GM12878 (cell line): ENCODE data around the gene LRWD1. TPM values are rescaled to one million over a fixed set of nuclear protein-coding genes. Genes with fewer than 3 reads are reported as not detected.
A peak's percentile ranks its signal among the peaks of the same experiment; 100 is the strongest.

Source experiments
- ATAC-seq: fragments of 200-7000 bp; cut with Tn5 transposase; 3 replicates; pipeline ENCODE4 v1.9.1; 2020; ENCODE audit warnings: mild to moderate bottlenecking, moderate library complexity
- BruUV-seq: library from RNA; stranded (reverse); fragments of 400-500 nt; replicated peaks from 2 replicates; lab custom pipeline; 2021; lab: Mats Ljungman, UMichigan
- CTCF ChIA-PET: fragments of 300-600 bp; sonication (Branson Sonifier 250); formaldehyde crosslinking; extraction: SDS; loops from one replicate; lab custom pipeline; 2021; ENCODE audit warnings: inconsistent platforms; lab: Yijun Ruan, JAX
- POLR2A ChIA-PET: fragments of 350-600 bp; formaldehyde crosslinking; extraction: SDS; loops from one replicate; lab custom pipeline; 2021; ENCODE audit warnings: inconsistent platforms; lab: Charles Lee
- RAD21 ChIA-PET: fragments of 300-600 bp; sonication (Branson Sonifier 250); formaldehyde crosslinking; loops from one replicate; lab custom pipeline; 2023; ENCODE audit warnings: antibody characterized with exemption; ENCODE audit not compliant: unreplicated experiment; lab: Charles Lee
- SMC1A ChIA-PET: fragments of 300-600 bp; sonication (Branson Sonifier 250); formaldehyde crosslinking; loops from one replicate; lab custom pipeline; 2023; ENCODE audit not compliant: unreplicated experiment, uncharacterized antibody; lab: Charles Lee
- DNase-seq: peaks from one replicate; pipeline ENCODE4 v3.0.0-alpha.2; 2011; ENCODE audit warnings: low read depth, low spot score
- FAIRE-seq: peaks from 3 replicates; lab custom pipeline; 2011; peaks lifted over from hg19 to GRCh38; lab: Jason Lieb, UNC
- H2AFZ ChIP-seq: 2 replicates; pipeline ENCODE4 v1.6.0; 2011; ENCODE audit warnings: low read depth, low read length, control low read depth; ENCODE audit not compliant: control insufficient read depth
- H3K27ac ChIP-seq: 2 replicates; pipeline ENCODE4 v1.5.1; 2011; ENCODE audit warnings: control low read depth; ENCODE audit not compliant: control insufficient read depth, insufficient read depth
- H3K27me3 ChIP-seq, 2 experiments: replicated peaks in 1 of 2; 2 replicates each; pipeline versions ENCODE4 v1.6.0 to v1.6.1; 2011; ENCODE audit warnings: low read length in 1 of 2; ENCODE audit not compliant: control insufficient read depth in 2 of 2, insufficient read depth in 2 of 2
- H3K36me3 ChIP-seq, 2 experiments: 2 replicates each; pipeline ENCODE4 v1.5.1; 2011; ENCODE audit warnings: low read length in 1 of 2; ENCODE audit not compliant: control insufficient read depth in 2 of 2, insufficient read depth in 2 of 2
- H3K4me1 ChIP-seq: 2 replicates; pipeline ENCODE4 v1.6.1; 2011; ENCODE audit warnings: mild to moderate bottlenecking, low read length, moderate library complexity, mixed read lengths; ENCODE audit not compliant: control insufficient read depth, insufficient read depth
- H3K4me2 ChIP-seq: 2 replicates; pipeline ENCODE4 v1.6.0; 2011; ENCODE audit warnings: control low read depth; ENCODE audit not compliant: control insufficient read depth, insufficient read depth
- H3K4me3 ChIP-seq: fragments of 200-600 bp; sonication (generic); 2 replicates; pipeline ENCODE4 v1.5.1; 2016
- H3K79me2 ChIP-seq: 2 replicates; pipeline ENCODE4 v1.6.0; 2011; ENCODE audit warnings: low read length; ENCODE audit not compliant: control insufficient read depth, insufficient read depth
- H3K9ac ChIP-seq: 2 replicates; pipeline ENCODE4 v1.8.0; 2011; ENCODE audit warnings: low read length, control low read depth, mixed read lengths; ENCODE audit not compliant: control insufficient read depth, insufficient read depth
- H3K9me3 ChIP-seq: replicated peaks from 3 replicates; pipeline ENCODE4 v1.5.1; 2011; ENCODE audit warnings: mild to moderate bottlenecking, low read length; ENCODE audit not compliant: control insufficient read depth, insufficient read depth
- H4K20me1 ChIP-seq: 2 replicates; pipeline ENCODE4 v1.6.0; 2011; ENCODE audit not compliant: control insufficient read depth, insufficient read depth
- ASH2L ChIP-seq: fragments of 300-600, 200-600 bp; sonication (generic); IDR thresholded peaks from 2 replicates; pipeline ENCODE4 v1.6.1; 2017; ENCODE audit warnings: low read depth, mild to moderate bottlenecking, borderline replicate concordance
- BACH1 ChIP-seq: fragments of 450-650 bp; IDR thresholded peaks from 2 replicates; pipeline ENCODE4 v1.6.1; 2017; ENCODE audit warnings: mild to moderate bottlenecking, borderline replicate concordance
- CHD2 ChIP-seq: IDR thresholded peaks from 2 replicates; pipeline ENCODE4 v1.6.1; 2011; ENCODE audit warnings: low read depth, low read length, improper control_type of control experiment, borderline replicate concordance
- CREM ChIP-seq: IDR thresholded peaks from 2 replicates; pipeline ENCODE4 v1.6.1; 2014; ENCODE audit warnings: antibody characterized with exemption, low read depth
- EED ChIP-seq: sonication (generic); IDR thresholded peaks from 2 replicates; pipeline ENCODE4 v1.6.1; 2016; ENCODE audit warnings: antibody characterized with exemption, low read depth
- FOS ChIP-seq: IDR thresholded peaks from 3 replicates; pipeline ENCODE4 v1.6.1; 2011; ENCODE audit warnings: borderline replicate concordance; ENCODE audit not compliant: insufficient read length; ENCODE audit errors: extremely low read depth
- IKZF1 ChIP-seq: fragments of 450-650 bp; conservative IDR thresholded peaks from 2 replicates; pipeline ENCODE4 v1.6.1; 2017; ENCODE audit warnings: antibody characterized with exemption, mild to moderate bottlenecking
- IKZF2 ChIP-seq, 2 experiments: fragments of 450-650 bp; IDR thresholded peaks; 2 replicates each; pipeline ENCODE4 v1.6.1; 2017; ENCODE audit warnings: mild to moderate bottlenecking in 2 of 2, moderate library complexity in 2 of 2
- KDM1A ChIP-seq: fragments of 200-600 bp; sonication (generic); IDR thresholded peaks from 2 replicates; pipeline ENCODE4 v1.6.1; 2016; ENCODE audit warnings: borderline replicate concordance
- MTA2 ChIP-seq: fragments of 450-650 bp; IDR thresholded peaks from 2 replicates; pipeline ENCODE4 v1.6.1; 2016; ENCODE audit warnings: low read depth, mild to moderate bottlenecking, moderate library complexity
- MYC ChIP-seq: IDR thresholded peaks from 2 replicates; pipeline ENCODE4 v1.6.1; 2011; ENCODE audit warnings: mild to moderate bottlenecking, low read length, moderate library complexity, inconsistent platforms; ENCODE audit not compliant: insufficient read depth, insufficient replicate concordance, insufficient read length, severe bottlenecking
- NBN ChIP-seq: fragments of 450-650 bp; IDR thresholded peaks from 2 replicates; pipeline ENCODE4 v1.6.1; 2016
- POU2F2 ChIP-seq: IDR thresholded peaks from 3 replicates; pipeline ENCODE4 v1.6.1; 2011; ENCODE audit warnings: low read depth, mild to moderate bottlenecking, low read length, borderline replicate concordance
- SIN3A ChIP-seq: IDR thresholded peaks from 2 replicates; pipeline ENCODE4 v1.6.1; 2012; ENCODE audit warnings: low read depth, low read length, improper control_type of control experiment
- SKIL ChIP-seq: fragments of 450-650 bp; IDR thresholded peaks from 2 replicates; pipeline ENCODE4 v1.6.1; 2017; ENCODE audit warnings: mild to moderate bottlenecking, low read depth, inconsistent platforms; ENCODE audit not compliant: poor library complexity, severe bottlenecking
- STAT3 ChIP-seq: IDR thresholded peaks from 2 replicates; pipeline ENCODE4 v1.6.1; 2011; ENCODE audit warnings: low read depth, low read length, improper control_type of control experiment
- ZNF24 ChIP-seq: fragments of 450-650 bp; IDR thresholded peaks from 2 replicates; pipeline ENCODE4 v1.6.1; 2017; ENCODE audit warnings: antibody characterized with exemption, mild to moderate bottlenecking
- ZNF687 ChIP-seq: fragments of 450-650 bp; IDR thresholded peaks from 2 replicates; pipeline ENCODE4 v1.6.1; 2017; ENCODE audit warnings: mild to moderate bottlenecking, moderate library complexity
- WGBS: methylation state at CpG from one replicate; pipeline ENCODE4 v1.1.6; 2016; ENCODE audit warnings: low lambda C conversion rate; ENCODE audit not compliant: insufficient replicate concordance, insufficient coverage; ENCODE audit errors: missing lambda C conversion rate; 5-methylcytosine and 5-hydroxymethylcytosine counted together
- in situ Hi-C: fragments of 300-500 bp; cut with MboI; formaldehyde crosslinking; loops from 9 replicates; pipeline ENCODE4 v1.14.3; 2018; ENCODE audit warnings: mixed read lengths
- intact Hi-C: fragments of 100-400 bp; cut with micrococcal nuclease; formaldehyde crosslinking; loops from one replicate; pipeline ENCODE4 v1.14.2; 2022; ENCODE audit not compliant: unreplicated experiment
- polyA plus RNA-seq, 11 experiments: library from polyadenylated mRNA; depleted of rRNA in 4 of 11; unstranded in 6 of 11; stranded (reverse) in 5 of 11; fragments of >200 nt; fragmentation: Nextera tagmentation in 4 of 11; fragmentation: Illumina TruSeq in 1 of 11; extraction: Ambion mirVana in 4 of 11; extraction: Trizol in 1 of 11; gene quantifications; 1 replicate in 1 of 11; 2 replicates in 10 of 11; pipeline versions ENCODE4 v1.2.1 to v1.2.3, GENCODE V29; 2011 to 2016; ENCODE audit warnings: inconsistent platforms in 2 of 11, missing spikeins in 2 of 11, low read depth in 1 of 11
- total RNA-seq, 4 experiments: library from RNA; depleted of rRNA in 3 of 4; stranded (reverse); fragments of >200 nt in 3 of 4; fragmentation: Illumina TruSeq in 1 of 4; extraction: Trizol in 1 of 4; gene quantifications; 2 replicates each; pipeline versions ENCODE4 v1.2.1 to v1.2.3, GENCODE V29; 2013 to 2021

The LRWD1 gene
- total and polyA plus RNA-seq, 10 of the 15 experiments (the other 5 are each of a cell fraction or from before 2014, with no cell fraction given), result 0.40 to 64.4 (median 26.1) TPM

- peak; percentile 97 for FAIRE-seq
- Histone ChIP-seq H2AFZ (peak overlapping the region; percentile 33; the same call in 1 of the 2 replicates), H3K4me1 (peaks cover 45% of the 10 kb centered on the region), H3K27me3 (no peaks in the 10 kb centered on the region), H4K20me1 (no peaks in the 10 kb centered on the region), H3K79me2 (peaks cover 29% of the 10 kb centered on the region), H3K9me3 (no peaks in the 10 kb centered on the region), H3K4me3 (peak overlapping the region; percentile 15; the same call in 1 of the 2 replicates), H3K36me3 (peaks cover 0 to 5% of the 10 kb centered on the region in 2 experiments; a peak in 3 of 4 replicates), H3K9ac (peak overlapping the region; percentile 72), H3K27ac (peak overlapping the region; percentile 93), H3K4me2 (peak overlapping the region; percentile 92)
- ChIA-PET RAD21 (interaction anchor here (1.1 to 2.8 kb wide), 5 partner anchors 12 to 35 kb away, joined by 4 to 26 read pairs (median 6); no protein-coding TSS in a partner anchor), POLR2A (interaction anchor here (0.6 to 13.0 kb wide), 9 partner anchors 7 to 33 kb away, joined by 3 to 210 read pairs (median 4); partner anchors contain the start of genes ALKBH4 and LRWD1), SMC1A (interaction anchor here (0.5 to 3.2 kb wide), 8 partner anchors 10 to 27 kb away, joined by 3 to 12 read pairs (median 5); no protein-coding TSS in a partner anchor), CTCF (interaction anchor here (1.2 to 5.0 kb wide), 4 partner anchors 10 to 25 kb away, joined by 3 to 39 read pairs (median 5); no protein-coding TSS in a partner anchor)
- no peak for DNase-seq
- in situ Hi-C loops, result no loop called here
- BruUV-seq, result no TSS peak
- ATAC-seq, result peak; percentile 49
- intact Hi-C loops, result no loop called here
- WGBS, result 1% methylated on average over 17 of the region's 17 CpGs
- TF ChIP-seq ZNF687, result peak; percentile 78
- TF ChIP-seq FOS, result no peak
- TF ChIP-seq CREM, result 0 out of 2 replicates have a peak, but pooled peaks have one; percentile 8
- no peak for TF ChIP-seq SIN3A
- TF ChIP-seq NBN, result peak; percentile 30; the same call in 1 of the 2 replicates
- peak; percentile 44; the same call in 1 of the 2 replicates for TF ChIP-seq CHD2
- 0 out of 2 replicates have a peak, but pooled peaks have one; percentile 54 for TF ChIP-seq ASH2L
- TF ChIP-seq SKIL, result no peak
- TF ChIP-seq STAT3, result no peak
- TF ChIP-seq IKZF2 (IDR thresholded peaks at IDR 0.05), result peak; percentile 72; a peak in 3 of 4 replicates
- TF ChIP-seq BACH1, result peak; percentile 17; the same call in 1 of the 2 replicates
- peak; percentile 77 for TF ChIP-seq EED
- TF ChIP-seq MTA2, result peak; percentile 27; the same call in 1 of the 2 replicates
- no peak for TF ChIP-seq KDM1A
- TF ChIP-seq IKZF1, result peak; percentile 82
- peak; percentile 23 for TF ChIP-seq MYC
- no peak for TF ChIP-seq ZNF24
- TF ChIP-seq POU2F2, result peak; percentile 86; the same call in 1 of the 3 replicates
Observed at GRCh38 chr7:102431617-102432298, 33.0 kb upstream of the LRWD1 start.
